ENCODE results near the gene ADAMTS15. TPM values are rescaled to one million over a fixed set of nuclear protein-coding genes. Genes with fewer than 3 reads are reported as not detected.

ADAMTS15 gene
- total RNA-seq, 1 donor from 2014 or later: 22.0 TPM

GRCh38 chr11:130416530-130416882 is 31.9 kb upstream of the ADAMTS15 start:
- H3K27me3 Mint-ChIP-seq: peaks cover 36% of the 10 kb centered on the region
- no peaks in the 10 kb centered on the region for H3K36me3 Mint-ChIP-seq
- H3K4me1 Mint-ChIP-seq (ENCODE audit: unreplicated experiment): peaks cover 9% of the 10 kb centered on the region
- no peak for DNase-seq (ENCODE audit: extremely low spot score, unreplicated experiment)
- no peak for TF ChIP-seq CTCF (conservative IDR thresholded peaks at IDR 0.05)
- no peak overlapping the region for H3K27ac Mint-ChIP-seq
- H3K4me3 Mint-ChIP-seq: no peak overlapping the region
- no peaks in the 10 kb centered on the region for H3K9me3 Mint-ChIP-seq

DNA sequence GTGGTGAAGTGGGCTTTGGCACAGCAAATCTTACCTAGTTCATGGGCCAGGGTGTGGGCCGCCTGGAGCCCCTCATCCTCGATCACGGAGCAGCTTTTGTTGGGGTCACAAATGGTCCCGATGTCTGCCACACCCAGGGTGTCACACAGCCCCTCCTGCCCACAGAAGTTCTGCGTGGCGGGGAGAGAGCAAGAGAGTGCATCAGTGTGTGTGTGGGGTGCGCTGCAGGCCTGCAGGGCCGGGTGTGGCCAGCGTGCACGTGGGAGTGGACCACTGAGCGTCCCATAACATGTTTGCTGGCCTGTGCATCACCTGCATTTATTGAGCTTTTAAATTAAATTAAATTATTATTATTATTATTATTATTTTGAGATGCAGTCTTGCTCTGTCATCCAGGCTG is 31.5 kb upstream of the ADAMTS15 start:
- no peak for TF ChIP-seq CTCF (conservative IDR thresholded peaks at IDR 0.05)
- DNase-seq (ENCODE audit: extremely low spot score, unreplicated experiment): no peak
- no peak overlapping the region for H3K4me3 Mint-ChIP-seq
- no peaks in the 10 kb centered on the region for H3K9me3 Mint-ChIP-seq
- no peaks in the 10 kb centered on the region for H3K36me3 Mint-ChIP-seq
- H3K27me3 Mint-ChIP-seq: peaks cover 36% of the 10 kb centered on the region
- no peak overlapping the region for H3K27ac Mint-ChIP-seq
- H3K4me1 Mint-ChIP-seq (ENCODE audit: unreplicated experiment): peaks cover 9% of the 10 kb centered on the region

- TF ChIP-seq CTCF (conservative IDR thresholded peaks at IDR 0.05): no peak
- peaks cover 40% of the 10 kb centered on the region for H3K27me3 Mint-ChIP-seq
- no peak overlapping the region for H3K4me3 Mint-ChIP-seq
- H3K27ac Mint-ChIP-seq: no peak overlapping the region
- peaks cover 7% of the 10 kb centered on the region for H3K4me1 Mint-ChIP-seq (ENCODE audit: unreplicated experiment)
- no peaks in the 10 kb centered on the region for H3K36me3 Mint-ChIP-seq
- no peaks in the 10 kb centered on the region for H3K9me3 Mint-ChIP-seq
- no peak for DNase-seq (ENCODE audit: extremely low spot score, unreplicated experiment)
Observed at GRCh38 chr11:130418210-130418609, 30.2 kb upstream of the ADAMTS15 start.

GRCh38 chr11:130418756-130419155 is 29.7 kb upstream of the ADAMTS15 start:
- Mint-ChIP-seq H3K9me3 (no peaks in the 10 kb centered on the region), H3K4me3 (no peak overlapping the region), H3K27me3 (peaks cover 35% of the 10 kb centered on the region), H3K36me3 (no peaks in the 10 kb centered on the region), H3K27ac (no peak overlapping the region), H3K4me1 (ENCODE audit: unreplicated experiment) (peaks cover 3% of the 10 kb centered on the region)
- DNase-seq (ENCODE audit: extremely low spot score, unreplicated experiment): no peak
- TF ChIP-seq CTCF (conservative IDR thresholded peaks at IDR 0.05): no peak

DNA sequence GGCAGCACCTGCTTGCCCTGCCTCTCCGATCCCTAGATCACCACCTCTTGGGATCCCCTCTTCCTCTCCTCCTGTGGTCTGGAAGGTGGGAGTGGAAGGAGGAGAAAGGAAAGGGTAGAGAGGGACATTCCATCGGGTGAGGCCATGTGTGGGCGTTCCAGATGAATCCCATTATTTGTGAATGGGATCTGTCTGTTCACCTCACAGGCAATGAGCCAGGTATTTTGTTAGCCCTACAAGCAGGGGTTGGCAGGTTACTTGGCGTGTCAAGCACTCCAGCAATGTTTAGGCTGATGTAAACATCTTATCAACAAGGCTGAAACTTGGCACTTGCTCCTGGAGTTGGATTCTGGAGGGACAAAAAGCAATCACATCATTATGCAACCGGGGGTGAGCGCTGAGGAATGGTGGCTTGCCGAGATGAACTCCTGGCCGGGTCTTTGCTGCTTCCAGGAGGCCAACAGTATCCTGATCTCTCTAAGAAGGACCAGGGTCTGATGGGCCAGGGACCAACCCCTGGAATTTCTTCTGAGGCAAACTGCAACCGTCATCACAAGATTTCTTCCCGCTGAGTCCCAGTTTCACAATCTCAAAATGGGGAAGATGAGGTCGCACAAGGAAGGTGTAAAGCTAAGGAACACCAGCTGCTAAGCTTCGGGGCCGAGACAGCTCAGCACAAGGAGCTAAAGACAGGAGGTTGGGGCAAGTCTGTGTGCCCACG is 27.8 kb upstream of the ADAMTS15 start:
- Mint-ChIP-seq H3K27ac (no peak overlapping the region), H3K9me3 (no peaks in the 10 kb centered on the region), H3K36me3 (no peaks in the 10 kb centered on the region), H3K4me3 (no peak overlapping the region), H3K27me3 (peaks cover 45% of the 10 kb centered on the region), H3K4me1 (ENCODE audit: unreplicated experiment) (peaks cover 3% of the 10 kb centered on the region)
- TF ChIP-seq CTCF (conservative IDR thresholded peaks at IDR 0.05): no peak
- no peak for DNase-seq (ENCODE audit: extremely low spot score, unreplicated experiment)

Data from type B pancreatic cell (in vitro differentiated cells).